Parathyroid adenoma (tissue), 2 donors: ENCODE results near the gene TAF4.

Source experiments
- H2AFZ ChIP-seq: fragments of 300-600 bp; sonication (generic); one replicate; pipeline ENCODE4 v1.7.0; 2017; ENCODE audit warnings: antibody characterized with exemption, mild to moderate bottlenecking
- H3K27ac ChIP-seq: fragments of 300-600 bp; sonication (generic); one replicate; pipeline ENCODE4 v1.7.0; 2017
- H3K27me3 ChIP-seq: fragments of 300-600 bp; sonication (generic); one replicate; pipeline ENCODE4 v1.7.0; 2017; ENCODE audit warnings: low read length; ENCODE audit not compliant: control insufficient read depth, insufficient read depth
- H3K36me3 ChIP-seq: fragments of 300-600 bp; sonication (generic); one replicate; pipeline ENCODE4 v1.7.0; 2017; ENCODE audit warnings: low read length; ENCODE audit not compliant: control insufficient read depth, insufficient read depth
- H3K4me1 ChIP-seq: fragments of 300-600 bp; sonication (generic); one replicate; pipeline ENCODE4 v1.7.0; 2017; ENCODE audit warnings: control low read depth
- H3K4me2 ChIP-seq: fragments of 300-600 bp; sonication (generic); one replicate; pipeline ENCODE4 v1.7.0; 2017; ENCODE audit warnings: low read length
- H3K4me3 ChIP-seq: fragments of 300-600 bp; sonication (generic); one replicate; pipeline ENCODE4 v1.7.0; 2017; ENCODE audit warnings: low read depth, low read length
- H3K79me2 ChIP-seq: fragments of 300-600 bp; sonication (generic); one replicate; pipeline ENCODE4 v1.7.0; 2017; ENCODE audit warnings: control low read depth
- H3K9ac ChIP-seq: fragments of 300-600 bp; sonication (generic); one replicate; pipeline ENCODE4 v1.7.0; 2017; ENCODE audit warnings: mild to moderate bottlenecking
- H3K9me3 ChIP-seq: fragments of 300-600 bp; sonication (generic); one replicate; pipeline ENCODE4 v1.7.0; 2017; ENCODE audit warnings: low read length; ENCODE audit not compliant: control insufficient read depth
- CTCF ChIP-seq: fragments of 300-600 bp; sonication (generic); IDR thresholded peaks from one replicate; pipeline ENCODE4 v1.7.0; 2017; ENCODE audit warnings: antibody characterized with exemption, mild to moderate bottlenecking
- donor health status: primary hyperparathyroidism.

The TAF4 gene

GRCh38 chr20:62022575-62023139 lies 43.0 kb downstream of the TAF4 start:
- peaks cover 63% of the 10 kb centered on the region for H3K79me2 ChIP-seq
- H3K27ac ChIP-seq, result no peak overlapping the region
- H3K9me3 ChIP-seq, result no peaks in the 10 kb centered on the region
- no peak overlapping the region for H3K4me3 ChIP-seq
- no peaks in the 10 kb centered on the region for H3K4me1 ChIP-seq
- no peak overlapping the region for H3K9ac ChIP-seq
- no peak overlapping the region for H2AFZ ChIP-seq
- no peak overlapping the region for H3K4me2 ChIP-seq
- no peak for TF ChIP-seq CTCF
- no peaks in the 10 kb centered on the region for H3K27me3 ChIP-seq
- no peaks in the 10 kb centered on the region for H3K36me3 ChIP-seq

GRCh38 chr20:62021793-62022385 lies 43.8 kb downstream of the TAF4 start:
- Histone ChIP-seq H3K27ac (no peak overlapping the region), H3K9me3 (no peaks in the 10 kb centered on the region), H3K27me3 (no peaks in the 10 kb centered on the region), H3K79me2 (peaks cover 57% of the 10 kb centered on the region), H3K4me3 (no peak overlapping the region), H3K9ac (no peak overlapping the region), H3K4me1 (no peaks in the 10 kb centered on the region), H2AFZ (no peak overlapping the region), H3K36me3 (no peaks in the 10 kb centered on the region), H3K4me2 (no peak overlapping the region)
- TF ChIP-seq CTCF, result no peak

- TF ChIP-seq CTCF, result no peak
- Histone ChIP-seq H3K9me3 (no peaks in the 10 kb centered on the region), H3K4me3 (no peak overlapping the region), H2AFZ (no peak overlapping the region), H3K9ac (no peak overlapping the region), H3K27me3 (no peaks in the 10 kb centered on the region), H3K4me2 (no peak overlapping the region), H3K27ac (no peak overlapping the region), H3K4me1 (no peaks in the 10 kb centered on the region), H3K36me3 (no peaks in the 10 kb centered on the region), H3K79me2 (peaks cover 55% of the 10 kb centered on the region)
These were observed 44.6 kb downstream of the TAF4 start for GRCh38 chr20:62020935-62021701.

- no peaks in the 10 kb centered on the region for H3K4me1 ChIP-seq
These were observed 45.7 kb downstream of the TAF4 start for GRCh38 chr20:62019881-62020492.

More at GRCh38 chr20:62019881-62020492, 45.7 kb downstream of the TAF4 start:
- no peak for TF ChIP-seq CTCF
- no peaks in the 10 kb centered on the region for H3K9me3 ChIP-seq
- H3K4me3 ChIP-seq, result no peak overlapping the region
- no peaks in the 10 kb centered on the region for H3K27me3 ChIP-seq
- H2AFZ ChIP-seq, result no peak overlapping the region
- H3K79me2 ChIP-seq, result peaks cover 50% of the 10 kb centered on the region
- no peaks in the 10 kb centered on the region for H3K36me3 ChIP-seq
- no peak overlapping the region for H3K27ac ChIP-seq
- no peak overlapping the region for H3K9ac ChIP-seq
- no peak overlapping the region for H3K4me2 ChIP-seq
